GM20000 (cell line): ENCODE results near the gene FAIM2.

Experiments used
- DNase-seq: peaks from one replicate; pipeline ENCODE4 v3.0.0; 2012; ENCODE audit warnings: low spot score
- TF ChIP-seq, protein P1 (sequence below): IDR thresholded peaks from 2 replicates; pipeline ENCODE4 v1.5.1; 2012; ENCODE audit warnings: mild to moderate bottlenecking, control low read depth; ENCODE audit errors: extremely low read depth, missing control alignments

Gene FAIM2

DNA sequence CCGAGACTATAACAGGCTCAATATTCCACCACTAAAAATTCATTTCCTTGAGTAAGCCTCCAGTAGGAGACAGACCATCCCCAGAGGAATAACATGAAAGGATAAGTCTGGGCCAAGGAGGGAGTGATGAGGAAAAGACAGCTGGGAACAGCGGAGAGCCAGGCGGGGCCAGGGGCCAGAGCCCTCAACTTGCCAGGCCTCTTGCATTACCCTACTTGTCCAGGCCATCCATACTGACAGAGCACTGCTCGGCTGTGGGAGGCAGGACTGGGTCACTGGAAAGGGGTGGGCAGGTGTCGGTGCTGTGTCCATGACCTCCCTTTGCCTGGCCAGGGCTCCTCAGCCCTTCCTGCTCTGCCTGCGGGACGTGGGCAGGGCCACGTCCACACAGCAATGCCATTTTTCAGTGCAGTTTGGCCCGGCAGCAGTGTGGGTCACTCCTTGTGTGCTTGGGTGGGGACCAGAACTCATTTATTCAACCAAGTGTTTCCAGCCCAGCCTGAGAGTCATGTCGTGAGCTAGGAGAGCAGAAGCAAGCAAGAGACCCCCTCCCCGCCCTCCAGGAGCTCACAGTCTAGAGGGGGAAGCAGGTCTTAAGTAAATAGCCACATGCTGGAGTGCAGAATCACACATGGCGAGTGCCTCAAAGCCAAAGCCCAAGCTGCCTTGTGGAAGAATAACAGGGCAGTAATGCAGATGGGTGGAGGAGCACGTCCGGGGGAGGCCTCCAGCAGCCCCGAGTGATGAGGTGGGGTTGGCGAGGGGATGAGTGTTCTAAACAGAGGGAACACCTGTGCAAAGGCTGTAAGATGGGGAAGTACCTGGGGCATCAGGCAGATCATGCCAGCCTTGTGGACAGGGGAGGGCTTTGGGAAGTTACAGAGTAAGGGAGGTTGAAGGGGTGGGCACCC is 8.9 kb upstream of the FAIM2 start:
- TF ChIP-seq, protein P1, sequence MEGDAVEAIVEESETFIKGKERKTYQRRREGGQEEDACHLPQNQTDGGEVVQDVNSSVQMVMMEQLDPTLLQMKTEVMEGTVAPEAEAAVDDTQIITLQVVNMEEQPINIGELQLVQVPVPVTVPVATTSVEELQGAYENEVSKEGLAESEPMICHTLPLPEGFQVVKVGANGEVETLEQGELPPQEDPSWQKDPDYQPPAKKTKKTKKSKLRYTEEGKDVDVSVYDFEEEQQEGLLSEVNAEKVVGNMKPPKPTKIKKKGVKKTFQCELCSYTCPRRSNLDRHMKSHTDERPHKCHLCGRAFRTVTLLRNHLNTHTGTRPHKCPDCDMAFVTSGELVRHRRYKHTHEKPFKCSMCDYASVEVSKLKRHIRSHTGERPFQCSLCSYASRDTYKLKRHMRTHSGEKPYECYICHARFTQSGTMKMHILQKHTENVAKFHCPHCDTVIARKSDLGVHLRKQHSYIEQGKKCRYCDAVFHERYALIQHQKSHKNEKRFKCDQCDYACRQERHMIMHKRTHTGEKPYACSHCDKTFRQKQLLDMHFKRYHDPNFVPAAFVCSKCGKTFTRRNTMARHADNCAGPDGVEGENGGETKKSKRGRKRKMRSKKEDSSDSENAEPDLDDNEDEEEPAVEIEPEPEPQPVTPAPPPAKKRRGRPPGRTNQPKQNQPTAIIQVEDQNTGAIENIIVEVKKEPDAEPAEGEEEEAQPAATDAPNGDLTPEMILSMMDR: no peak
- no peak for DNase-seq

- TF ChIP-seq, protein P1: no peak
Observed at GRCh38 chr12:49911213-49911605, 7.5 kb upstream of the FAIM2 start.

DNA sequence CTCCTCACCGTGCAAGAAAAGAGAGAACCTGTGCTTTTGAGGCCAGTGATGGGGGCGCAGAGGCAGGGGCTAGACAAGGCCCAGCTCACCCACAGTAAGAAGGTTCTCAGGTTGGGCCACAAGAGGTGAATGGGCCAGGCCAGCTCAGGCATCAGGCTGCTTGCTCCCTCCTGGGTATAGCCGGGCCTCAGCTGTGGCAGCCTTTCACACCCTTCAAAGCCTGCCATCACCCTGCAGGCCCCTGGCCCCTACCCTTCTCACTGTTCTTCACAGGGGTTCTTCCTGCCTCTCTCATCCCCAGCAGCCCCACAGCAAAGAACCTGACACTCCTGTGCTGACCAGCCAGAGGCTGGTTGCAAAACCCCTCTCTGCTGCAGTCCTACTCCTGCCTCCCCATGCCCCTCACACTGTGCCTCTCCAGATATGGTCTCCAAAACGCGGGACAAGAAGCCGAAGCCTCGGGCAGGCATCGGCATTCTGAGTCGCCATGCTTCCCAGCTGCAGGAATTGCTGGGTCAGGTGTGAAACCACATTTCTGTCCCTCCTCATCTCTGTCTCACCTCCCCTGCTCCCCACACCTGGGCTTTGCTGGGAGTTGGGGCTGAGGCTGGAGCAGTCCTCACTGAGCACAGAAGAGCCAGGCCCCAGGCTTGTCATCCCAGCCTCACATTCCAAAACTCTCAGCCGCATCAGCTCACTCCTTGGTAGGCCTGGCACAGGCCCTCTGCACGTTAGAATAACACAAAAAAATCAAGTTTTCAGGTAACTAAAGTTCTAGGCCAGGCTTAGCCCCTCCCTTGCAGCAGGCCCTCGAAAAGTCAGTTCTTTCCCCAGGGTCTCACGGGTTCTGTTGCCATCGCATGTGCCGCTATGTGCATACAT is 6.9 kb upstream of the FAIM2 start:
- DNase-seq: no peak
- TF ChIP-seq, protein P1: no peak

More at GRCh38 chr12:49911213-49911605, 7.5 kb upstream of the FAIM2 start:
- DNase-seq: no peak

DNA sequence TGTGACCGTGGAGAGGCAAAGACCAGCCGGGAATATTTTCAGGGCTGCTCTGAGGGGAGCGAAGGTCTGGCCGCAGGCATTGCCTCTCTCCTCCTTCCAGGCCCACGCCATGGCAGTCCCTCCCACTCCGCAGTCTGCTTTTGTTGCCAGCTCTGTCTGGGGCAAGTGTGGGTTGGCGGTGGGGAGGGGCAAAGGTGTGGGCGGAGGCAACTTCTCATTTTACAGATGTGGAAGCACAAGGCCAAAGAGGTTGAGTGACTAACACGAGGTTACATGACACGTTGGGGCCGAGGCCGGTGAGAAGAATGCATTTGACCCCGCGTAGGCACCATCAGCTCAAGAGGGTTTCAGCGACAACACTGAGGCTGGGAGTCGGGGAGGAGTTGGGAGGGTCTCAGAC is 6.1 kb upstream of the FAIM2 start:
- no peak for DNase-seq
- TF ChIP-seq, protein P1: no peak

- no peak for DNase-seq
- TF ChIP-seq, protein P1: no peak
Observed at GRCh38 chr12:49909356-49909755, 5.7 kb upstream of the FAIM2 start.

- TF ChIP-seq, protein P1: no peak
- no peak for DNase-seq
Observed at GRCh38 chr12:49907352-49907751, 3.7 kb upstream of the FAIM2 start.
